Measurements from ENCODE around the gene HIGD2A. TPM values are rescaled to one million over a fixed set of nuclear protein-coding genes. Genes with fewer than 3 reads are reported as not detected.
A peak's percentile ranks its signal among the peaks of the same experiment; 100 is the strongest.

Gene HIGD2A
- 186 and 199 TPM in 2 replicates for total RNA-seq (2014; rRNA removed; shearing (Covaris generic))

GRCh38 chr5:176388444-176389134 lies at the start of gene HIGD2A, which contains the start of gene NOP16:
Gene HIGD2A, plus strand, starts transcription at chr5:176388751. Its CDS starts 69 bp downstream, at chr5:176388820.
Gene NOP16, minus strand, starts transcription at chr5:176388598. Its CDS starts 59 bp downstream, at chr5:176388539.
- DNase-seq (ENCODE audit: low spot score), result peak; percentile 99

- no peak for DNase-seq (ENCODE audit: low spot score)
Measured at GRCh38 chr5:176339304-176339703, 49.2 kb upstream of the HIGD2A start.

GRCh38 chr5:176341325-176342157 lies 47.0 kb upstream of the HIGD2A start:
- DNase-seq (ENCODE audit: low spot score), result no peak

- DNase-seq (ENCODE audit: low spot score), result no peak
Measured at GRCh38 chr5:176342158-176342483, 46.4 kb upstream of the HIGD2A start.

- DNase-seq (ENCODE audit: low spot score), result no peak
Measured at GRCh38 chr5:176342766-176343458, 45.6 kb upstream of the HIGD2A start.

- DNase-seq (ENCODE audit: low spot score), result no peak
Measured at GRCh38 chr5:176350416-176350815, 38.1 kb upstream of the HIGD2A start.

- DNase-seq (ENCODE audit: low spot score), result no peak
Measured at GRCh38 chr5:176352116-176352878, 36.3 kb upstream of the HIGD2A start.

GRCh38 chr5:176353533-176353932 lies 35.0 kb upstream of the HIGD2A start:
- DNase-seq (ENCODE audit: low spot score), result no peak

GRCh38 chr5:176355400-176356178 lies 33.0 kb upstream of the HIGD2A start:
- no peak for DNase-seq (ENCODE audit: low spot score)

- DNase-seq (ENCODE audit: low spot score), result no peak
Measured at GRCh38 chr5:176356179-176356566, 32.4 kb upstream of the HIGD2A start.

- DNase-seq (ENCODE audit: low spot score), result no peak
Measured at GRCh38 chr5:176359658-176360057, 28.9 kb upstream of the HIGD2A start.

GRCh38 chr5:176360894-176361436 lies 27.6 kb upstream of the HIGD2A start:
- no peak for DNase-seq (ENCODE audit: low spot score)

GRCh38 chr5:176361437-176362232 lies 26.9 kb upstream of the HIGD2A start, which contains the start of gene KIAA1191:
Gene KIAA1191, minus strand, starts transcription at chr5:176361764. Its CDS starts 2,256 bp downstream, at chr5:176359508.
- peak; percentile 87 for DNase-seq (ENCODE audit: low spot score)

- no peak for DNase-seq (ENCODE audit: low spot score)
Measured at GRCh38 chr5:176362233-176362490, 26.4 kb upstream of the HIGD2A start.

GRCh38 chr5:176364765-176365350 lies 23.7 kb upstream of the HIGD2A start:
- DNase-seq (ENCODE audit: low spot score), result no peak

GRCh38 chr5:176365351-176366231 lies 23.0 kb upstream of the HIGD2A start, which contains the start of gene ARL10:
Gene ARL10, plus strand, starts transcription at chr5:176365487. Its CDS starts 77 bp downstream, at chr5:176365564.
- no peak for DNase-seq (ENCODE audit: low spot score)

GRCh38 chr5:176366232-176366894 lies 22.2 kb upstream of the HIGD2A start:
- DNase-seq (ENCODE audit: low spot score), result no peak

GRCh38 chr5:176368726-176369125 lies 19.8 kb upstream of the HIGD2A start:
- DNase-seq (ENCODE audit: low spot score), result no peak

Measured in A172 (cell line).